ENCODE results near the gene ZNF862. TPM values are rescaled to one million over a fixed set of nuclear protein-coding genes. Genes with fewer than 3 reads are reported as not detected.
A peak's percentile ranks its signal among the peaks of the same experiment; 100 is the strongest.

Gene ZNF862
- total RNA-seq, 2 experiments from 2014 or later, result 7.9 to 9.1 TPM

DNA sequence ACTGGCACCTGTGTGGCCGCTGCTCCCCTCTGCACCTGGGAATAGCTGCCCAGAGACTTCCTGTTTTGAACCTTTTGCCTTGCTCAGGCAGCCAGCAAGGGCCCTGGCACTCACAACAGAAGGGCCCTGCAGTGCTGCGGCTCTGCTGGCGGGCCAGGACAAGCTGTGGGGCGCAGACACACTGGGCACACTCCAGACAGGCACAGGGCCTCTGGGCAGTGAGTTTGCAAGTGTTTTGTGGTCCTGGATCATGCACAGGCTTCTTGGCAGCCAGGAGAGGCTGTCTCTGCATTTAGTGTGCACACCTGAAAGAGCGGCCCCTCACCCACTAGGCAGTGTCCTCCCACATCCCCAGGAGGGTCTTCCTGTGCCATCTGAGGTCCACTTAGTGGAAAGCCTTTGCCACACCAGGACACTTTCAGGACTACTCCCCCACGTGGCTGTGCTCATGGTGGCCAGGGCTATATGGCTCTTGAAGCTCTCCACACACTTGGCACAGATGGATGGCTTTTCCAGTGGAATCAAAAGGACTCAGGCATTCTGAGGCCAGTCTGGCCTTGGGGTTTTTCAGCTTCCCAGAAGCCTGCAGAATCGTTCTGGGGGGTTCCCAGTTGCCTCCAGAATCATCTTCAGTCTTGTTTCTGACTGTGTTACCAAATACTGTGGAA lies 30.6 kb downstream of the ZNF862 start:
- no peak for TF ChIP-seq EZH2phosphoT487 (IDR thresholded peaks at IDR 0.05; ENCODE audit: borderline replicate concordance, low read depth, low read length)
- TF ChIP-seq, protein P1, sequence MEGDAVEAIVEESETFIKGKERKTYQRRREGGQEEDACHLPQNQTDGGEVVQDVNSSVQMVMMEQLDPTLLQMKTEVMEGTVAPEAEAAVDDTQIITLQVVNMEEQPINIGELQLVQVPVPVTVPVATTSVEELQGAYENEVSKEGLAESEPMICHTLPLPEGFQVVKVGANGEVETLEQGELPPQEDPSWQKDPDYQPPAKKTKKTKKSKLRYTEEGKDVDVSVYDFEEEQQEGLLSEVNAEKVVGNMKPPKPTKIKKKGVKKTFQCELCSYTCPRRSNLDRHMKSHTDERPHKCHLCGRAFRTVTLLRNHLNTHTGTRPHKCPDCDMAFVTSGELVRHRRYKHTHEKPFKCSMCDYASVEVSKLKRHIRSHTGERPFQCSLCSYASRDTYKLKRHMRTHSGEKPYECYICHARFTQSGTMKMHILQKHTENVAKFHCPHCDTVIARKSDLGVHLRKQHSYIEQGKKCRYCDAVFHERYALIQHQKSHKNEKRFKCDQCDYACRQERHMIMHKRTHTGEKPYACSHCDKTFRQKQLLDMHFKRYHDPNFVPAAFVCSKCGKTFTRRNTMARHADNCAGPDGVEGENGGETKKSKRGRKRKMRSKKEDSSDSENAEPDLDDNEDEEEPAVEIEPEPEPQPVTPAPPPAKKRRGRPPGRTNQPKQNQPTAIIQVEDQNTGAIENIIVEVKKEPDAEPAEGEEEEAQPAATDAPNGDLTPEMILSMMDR (conservative IDR thresholded peaks at IDR 0.05; ENCODE audit: low read length), result peak; percentile 33; the same call in 1 of the 2 replicates
- POLR2A ChIA-PET, result interaction anchor here (1.2 kb wide), 1 partner anchor 30 kb away, joined by 3 read pairs; the partner anchor contains the start of gene ZNF862
- Histone ChIP-seq H3K4me1 (ENCODE audit: insufficient read depth, low read length, poor library complexity, severe bottlenecking) (peaks cover 63% of the 10 kb centered on the region), H2AFZ (ENCODE audit: low read length) (0 out of 2 replicates have a peak overlapping the region, but pooled peaks have one; percentile 26), H4K20me1 (ENCODE audit: insufficient read depth, low read length) (no peaks in the 10 kb centered on the region), H3K27ac (ENCODE audit: low read depth, low read length, poor library complexity, severe bottlenecking) (no peak overlapping the region), H3K79me2 (ENCODE audit: insufficient read depth, low read depth, low read length) (no peaks in the 10 kb centered on the region), H3K36me3 (ENCODE audit: insufficient read depth, low read length) (no peaks in the 10 kb centered on the region), H3K9me3 (ENCODE audit: low read length) (no peaks in the 10 kb centered on the region), H3K9me2 (ENCODE audit: insufficient read depth, low read length) (no peaks in the 10 kb centered on the region), H3K4me3 (ENCODE audit: low read depth, low read length, poor library complexity, severe bottlenecking) (no peak overlapping the region), H3K4me2 (ENCODE audit: low read length) (peak overlapping the region; percentile 25)
- BruUV-seq (replicated peaks), result no TSS peak
- CTCF ChIA-PET (ENCODE audit: unreplicated experiment), result interaction anchor here (0.8 to 1.5 kb wide), 2 partner anchors 14 to 19 kb away, joined by 3 read pairs; no protein-coding TSS in a partner anchor
- DNase-seq (ENCODE audit: low spot score), result peak; percentile 63
- intact Hi-C loops (cut with micrococcal nuclease; ENCODE audit: unreplicated experiment), result loop anchor here (10.0 kb wide), 1 partner anchor 506 kb away; the partner anchor contains the start of gene ZNF775

DNA sequence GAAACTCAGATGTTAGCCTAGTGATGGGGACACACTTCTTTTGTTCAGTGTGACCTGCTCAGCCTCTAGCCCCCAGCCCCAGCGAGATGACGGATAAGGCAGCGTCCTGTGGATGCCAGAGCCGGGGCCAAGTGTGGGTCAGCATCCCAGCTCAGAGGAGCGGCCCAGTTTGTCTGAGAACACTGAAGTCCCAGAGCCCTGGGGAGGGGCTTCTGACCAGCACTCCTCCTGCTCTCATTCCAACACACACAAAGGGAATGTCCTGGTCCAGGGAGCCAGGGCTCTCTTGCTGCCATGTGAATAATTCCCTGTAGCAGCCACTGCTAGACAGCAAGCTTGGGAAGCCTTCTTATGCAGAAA lies 31.1 kb downstream of the ZNF862 start:
- no peaks in the 10 kb centered on the region for H3K79me2 ChIP-seq (ENCODE audit: insufficient read depth, low read depth, low read length)
- ChIA-PET CTCF (ENCODE audit: unreplicated experiment) (interaction anchor here (1.5 kb wide), 1 partner anchor 14 kb away, joined by 3 read pairs; no protein-coding TSS in a partner anchor), POLR2A (interaction anchor here (1.2 kb wide), 1 partner anchor 31 kb away, joined by 3 read pairs; the partner anchor contains the start of gene ZNF862)
- no peak overlapping the region for H2AFZ ChIP-seq (ENCODE audit: low read length)
- H3K4me2 ChIP-seq (ENCODE audit: low read length), result no peak overlapping the region
- no peak for DNase-seq (ENCODE audit: low spot score)
- intact Hi-C loops (cut with micrococcal nuclease; ENCODE audit: unreplicated experiment), result loop anchor here (10.0 kb wide), 1 partner anchor 506 kb away; the partner anchor contains the start of gene ZNF775
- no peaks in the 10 kb centered on the region for H3K36me3 ChIP-seq (ENCODE audit: insufficient read depth, low read length)
- H4K20me1 ChIP-seq (ENCODE audit: insufficient read depth, low read length), result no peaks in the 10 kb centered on the region
- no peak overlapping the region for H3K27ac ChIP-seq (ENCODE audit: low read depth, low read length, poor library complexity, severe bottlenecking)
- H3K9me2 ChIP-seq (ENCODE audit: insufficient read depth, low read length), result no peaks in the 10 kb centered on the region
- H3K9me3 ChIP-seq (ENCODE audit: low read length), result no peaks in the 10 kb centered on the region
- TF ChIP-seq, protein P1 (conservative IDR thresholded peaks at IDR 0.05; ENCODE audit: low read length), result no peak
- no peak for TF ChIP-seq EZH2phosphoT487 (IDR thresholded peaks at IDR 0.05; ENCODE audit: borderline replicate concordance, low read depth, low read length)
- no peak overlapping the region for H3K4me3 ChIP-seq (ENCODE audit: low read depth, low read length, poor library complexity, severe bottlenecking)
- peaks cover 63% of the 10 kb centered on the region for H3K4me1 ChIP-seq (ENCODE audit: insufficient read depth, low read length, poor library complexity, severe bottlenecking)
- no TSS peak for BruUV-seq (replicated peaks)

DNA sequence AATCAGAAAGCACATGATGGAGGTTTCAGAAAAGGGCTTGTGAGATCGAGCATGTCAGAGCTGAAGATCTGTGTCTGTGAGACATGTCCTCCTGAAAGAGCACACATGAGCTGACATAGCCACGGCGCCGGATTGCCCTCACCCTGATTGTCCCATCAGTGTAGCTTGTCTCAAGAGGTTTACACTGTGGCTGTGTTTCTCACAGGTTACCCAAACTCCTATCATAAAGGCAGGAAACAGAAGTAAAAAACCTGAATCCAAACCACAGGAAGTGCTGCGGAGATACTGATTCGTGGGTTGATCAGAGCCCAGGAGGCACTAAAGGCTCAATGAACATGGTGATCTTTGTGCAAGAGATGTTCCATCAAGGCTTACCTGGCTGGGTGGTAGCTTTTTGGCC lies 31.7 kb downstream of the ZNF862 start:
- no peak overlapping the region for H3K4me2 ChIP-seq (ENCODE audit: low read length)
- no peaks in the 10 kb centered on the region for H3K36me3 ChIP-seq (ENCODE audit: insufficient read depth, low read length)
- no peak overlapping the region for H3K4me3 ChIP-seq (ENCODE audit: low read depth, low read length, poor library complexity, severe bottlenecking)
- H3K9me2 ChIP-seq (ENCODE audit: insufficient read depth, low read length), result no peaks in the 10 kb centered on the region
- no peaks in the 10 kb centered on the region for H3K79me2 ChIP-seq (ENCODE audit: insufficient read depth, low read depth, low read length)
- TF ChIP-seq, protein P1 (conservative IDR thresholded peaks at IDR 0.05; ENCODE audit: low read length), result no peak
- TF ChIP-seq EZH2phosphoT487 (IDR thresholded peaks at IDR 0.05; ENCODE audit: borderline replicate concordance, low read depth, low read length), result no peak
- DNase-seq (ENCODE audit: low spot score), result no peak
- no TSS peak for BruUV-seq (replicated peaks)
- ChIA-PET POLR2A (interaction anchor here (1.0 to 1.2 kb wide), 2 partner anchors 9 to 32 kb away, joined by 3 read pairs; partner anchors contain the start of gene ZNF862), CTCF (ENCODE audit: unreplicated experiment) (interaction anchor here (1.5 kb wide), 1 partner anchor 15 kb away, joined by 3 read pairs; no protein-coding TSS in a partner anchor)
- peaks cover 69% of the 10 kb centered on the region for H3K4me1 ChIP-seq (ENCODE audit: insufficient read depth, low read length, poor library complexity, severe bottlenecking)
- H3K27ac ChIP-seq (ENCODE audit: low read depth, low read length, poor library complexity, severe bottlenecking), result no peak overlapping the region
- no peaks in the 10 kb centered on the region for H4K20me1 ChIP-seq (ENCODE audit: insufficient read depth, low read length)
- H2AFZ ChIP-seq (ENCODE audit: low read length), result no peak overlapping the region
- intact Hi-C loops (cut with micrococcal nuclease; ENCODE audit: unreplicated experiment), result loop anchor here (5.0 to 10.0 kb wide), 2 partner anchors 505 to 1027 kb away; partner anchors contain the start of gene ZNF775
- no peaks in the 10 kb centered on the region for H3K9me3 ChIP-seq (ENCODE audit: low read length)
